HEK293T (cell line): ENCODE results near the gene BPIFB4.
"Not testable (repeated sequence)": the region's sequence is repeated elsewhere in the genome, so short reads cannot be mapped to it uniquely, and the experiment has no call there.

Experiments used
- CTCF ChIA-PET: fragments of 350-600 bp; formaldehyde crosslinking; extraction: SDS; loops from one replicate; lab custom pipeline; 2021; ENCODE audit warnings: antibody characterized with exemption, inconsistent platforms; lab: Yijun Ruan, JAX
- POLR2A ChIA-PET: fragments of 350-600 bp; formaldehyde crosslinking; extraction: SDS; loops from one replicate; lab custom pipeline; 2020; ENCODE audit warnings: antibody characterized with exemption, inconsistent platforms; lab: Yijun Ruan, JAX
- DNase-seq: peaks from one replicate; pipeline ENCODE4 v3.0.0; 2012; ENCODE audit warnings: mixed read lengths; ENCODE audit errors: extremely low spot score
- ARNT ChIP-seq: fragments of 450-650 bp; IDR thresholded peaks from 2 replicates; pipeline ENCODE4 v1.6.1; 2017; ENCODE audit warnings: mild to moderate bottlenecking
- BHLHE40 ChIP-seq: fragments of 450-650 bp; IDR thresholded peaks from 2 replicates; pipeline ENCODE4 v1.6.1; 2016; ENCODE audit warnings: mild to moderate bottlenecking, moderate library complexity, borderline replicate concordance
- CTBP1 ChIP-seq: fragments of 450-650 bp; IDR thresholded peaks from 2 replicates; pipeline ENCODE4 v1.6.1; 2016; ENCODE audit warnings: borderline replicate concordance
- ELF4 ChIP-seq: fragments of 450-650 bp; IDR thresholded peaks from 2 replicates; pipeline ENCODE4 v1.6.1; 2017; ENCODE audit warnings: antibody characterized with exemption
- FOXA1 ChIP-seq: fragments of 450-650 bp; IDR thresholded peaks from 2 replicates; pipeline ENCODE4 v1.6.1; 2016; ENCODE audit warnings: mild to moderate bottlenecking
- FOXK2 ChIP-seq: fragments of 450-650 bp; IDR thresholded peaks from 2 replicates; pipeline ENCODE4 v1.6.1; 2016; ENCODE audit warnings: mild to moderate bottlenecking
- FOXM1 ChIP-seq: fragments of 450-650 bp; IDR thresholded peaks from 2 replicates; pipeline ENCODE4 v1.6.1; 2017; ENCODE audit warnings: mild to moderate bottlenecking, borderline replicate concordance
- HDGF ChIP-seq: fragments of 450-650 bp; IDR thresholded peaks from 2 replicates; pipeline ENCODE4 v1.6.1; 2017; ENCODE audit warnings: antibody characterized with exemption, borderline replicate concordance
- L3MBTL2 ChIP-seq: fragments of 450-650 bp; conservative IDR thresholded peaks from 2 replicates; pipeline ENCODE4 v1.6.1; 2016; ENCODE audit warnings: mild to moderate bottlenecking
- LEF1 ChIP-seq: fragments of 450-650 bp; IDR thresholded peaks from 2 replicates; pipeline ENCODE4 v1.6.1; 2017; ENCODE audit warnings: mild to moderate bottlenecking, borderline replicate concordance
- NFRKB ChIP-seq: fragments of 450-650 bp; IDR thresholded peaks from 2 replicates; pipeline ENCODE4 v1.6.1; 2016; ENCODE audit warnings: mild to moderate bottlenecking, moderate library complexity
- SP1 ChIP-seq: fragments of 450-650 bp; IDR thresholded peaks from 2 replicates; pipeline ENCODE4 v1.6.1; 2017
- SUZ12 ChIP-seq: fragments of 450-650 bp; IDR thresholded peaks from 2 replicates; pipeline ENCODE4 v1.6.1; 2016; ENCODE audit warnings: mild to moderate bottlenecking
- TARDBP ChIP-seq: fragments of 450-650 bp; IDR thresholded peaks from 2 replicates; pipeline ENCODE4 v1.6.1; 2016
- ZNF384 ChIP-seq: fragments of 450-650 bp; IDR thresholded peaks from 2 replicates; pipeline ENCODE4 v1.6.1; 2016
- TF ChIP-seq, protein P1 (sequence below): fragments of 450-650 bp; IDR thresholded peaks from 2 replicates; pipeline ENCODE4 v1.6.1; 2016

Gene BPIFB4

GRCh38 chr20:33119725-33120720, 40.6 kb downstream of the BPIFB4 start:
- CTCF ChIA-PET = no interaction called here
- POLR2A ChIA-PET = no interaction called here
- DNase-seq = no peak
- TF ChIP-seq ZNF384 (no peak), CTBP1 (no peak), ELF4 (no peak), ARNT (no peak), HDGF (no peak), TARDBP (no peak), BHLHE40 (no peak), SUZ12 (no peak), L3MBTL2 (no peak), NFRKB (no peak), SP1 (no peak), FOXM1 (no peak), FOXK2 (no peak), LEF1 (no peak), FOXA1 (no peak)
- TF ChIP-seq, protein P1, sequence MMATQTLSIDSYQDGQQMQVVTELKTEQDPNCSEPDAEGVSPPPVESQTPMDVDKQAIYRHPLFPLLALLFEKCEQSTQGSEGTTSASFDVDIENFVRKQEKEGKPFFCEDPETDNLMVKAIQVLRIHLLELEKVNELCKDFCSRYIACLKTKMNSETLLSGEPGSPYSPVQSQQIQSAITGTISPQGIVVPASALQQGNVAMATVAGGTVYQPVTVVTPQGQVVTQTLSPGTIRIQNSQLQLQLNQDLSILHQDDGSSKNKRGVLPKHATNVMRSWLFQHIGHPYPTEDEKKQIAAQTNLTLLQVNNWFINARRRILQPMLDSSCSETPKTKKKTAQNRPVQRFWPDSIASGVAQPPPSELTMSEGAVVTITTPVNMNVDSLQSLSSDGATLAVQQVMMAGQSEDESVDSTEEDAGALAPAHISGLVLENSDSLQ = no peak

DNA sequence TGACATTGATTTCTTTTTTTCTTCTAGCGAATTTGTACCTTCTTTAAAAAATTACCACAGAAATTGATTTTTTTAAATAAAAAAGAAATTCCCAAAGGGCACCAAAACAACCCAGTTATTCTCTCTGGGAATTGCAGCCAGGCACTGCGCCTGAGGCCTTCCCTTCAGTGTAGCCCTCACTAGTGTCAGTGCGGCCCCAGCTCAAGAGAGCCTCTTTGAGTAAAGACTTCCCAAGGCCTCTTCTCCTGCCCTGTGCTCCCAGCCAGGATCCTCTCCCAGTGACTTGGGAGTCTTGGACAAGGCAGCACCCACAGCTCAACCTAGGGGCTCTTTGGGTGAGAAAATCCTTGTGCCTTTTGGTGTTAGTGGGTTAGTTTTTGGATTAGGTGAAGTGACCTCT, 41.5 kb downstream of the BPIFB4 start:
- ChIA-PET CTCF (interaction anchor here (0.6 kb wide), 1 partner anchor 455 kb away, joined by 3 read pairs; no protein-coding TSS in a partner anchor), POLR2A (no interaction called here)
- TF ChIP-seq, protein P1 = no peak
- no peak for TF ChIP-seq BHLHE40
- TF ChIP-seq FOXA1 = no peak
- no peak for TF ChIP-seq SP1
- TF ChIP-seq NFRKB = no peak
- no peak for TF ChIP-seq LEF1
- TF ChIP-seq ARNT = no peak
- TF ChIP-seq FOXM1 = no peak
- TF ChIP-seq CTBP1 = no peak
- DNase-seq = no peak

- CTCF ChIA-PET, POLR2A ChIA-PET, DNase-seq: not testable (repeated sequence)
Measured at GRCh38 chr20:33122297-33122696, 42.9 kb downstream of the BPIFB4 start.

GRCh38 chr20:33124261-33124660, 44.8 kb downstream of the BPIFB4 start:
- ChIA-PET CTCF (no interaction called here), POLR2A (no interaction called here)
- TF ChIP-seq, protein P1 = no peak
- TF ChIP-seq L3MBTL2 (no peak), FOXA1 (no peak)
- no peak for DNase-seq

GRCh38 chr20:33124994-33125393, 45.6 kb downstream of the BPIFB4 start:
- POLR2A ChIA-PET = no interaction called here
- TF ChIP-seq ZNF384 (no peak), NFRKB (no peak), FOXK2 (no peak), SUZ12 (no peak), FOXA1 (no peak), SP1 (no peak), CTBP1 (no peak), L3MBTL2 (no peak), FOXM1 (no peak), LEF1 (no peak), HDGF (no peak), BHLHE40 (no peak)
- TF ChIP-seq, protein P1 = no peak
- DNase-seq = no peak
- CTCF ChIA-PET = no interaction called here

DNA sequence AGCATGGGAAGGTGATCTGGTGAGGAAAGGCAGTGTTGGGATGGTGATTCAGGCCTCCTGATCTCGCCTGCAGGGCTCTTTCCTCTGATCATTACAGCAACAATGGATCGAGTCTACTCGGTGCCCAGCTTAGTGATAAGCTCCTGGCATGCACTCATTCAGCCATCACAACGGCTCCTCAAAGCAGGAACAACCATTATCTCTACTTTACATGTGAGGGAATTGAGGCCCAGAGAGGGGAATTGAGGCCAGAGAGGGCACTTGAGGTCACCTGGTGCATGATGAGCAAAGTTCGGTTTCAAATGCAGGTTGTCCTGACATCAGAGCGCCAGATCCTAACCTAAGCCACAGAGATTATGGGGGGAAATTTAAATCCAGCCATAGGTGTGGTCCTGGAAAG, 46.5 kb downstream of the BPIFB4 start:
- ChIA-PET CTCF (no interaction called here), POLR2A (no interaction called here)
- TF ChIP-seq LEF1 (no peak), FOXK2 (no peak), ELF4 (no peak), BHLHE40 (no peak), FOXM1 (no peak), SUZ12 (no peak), L3MBTL2 (no peak), NFRKB (no peak)
- no peak for DNase-seq
